HG02885 (cell line): Measurements from ENCODE around the gene PAFAH1B1.

Source experiments
- ATAC-seq: cut with Tn5 transposase; IDR thresholded peaks from one replicate; pipeline ENCODE4 v1.9.1; 2021; ENCODE audit warnings: mild to moderate bottlenecking; ENCODE audit not compliant: unreplicated experiment, poor library complexity

The PAFAH1B1 gene

DNA sequence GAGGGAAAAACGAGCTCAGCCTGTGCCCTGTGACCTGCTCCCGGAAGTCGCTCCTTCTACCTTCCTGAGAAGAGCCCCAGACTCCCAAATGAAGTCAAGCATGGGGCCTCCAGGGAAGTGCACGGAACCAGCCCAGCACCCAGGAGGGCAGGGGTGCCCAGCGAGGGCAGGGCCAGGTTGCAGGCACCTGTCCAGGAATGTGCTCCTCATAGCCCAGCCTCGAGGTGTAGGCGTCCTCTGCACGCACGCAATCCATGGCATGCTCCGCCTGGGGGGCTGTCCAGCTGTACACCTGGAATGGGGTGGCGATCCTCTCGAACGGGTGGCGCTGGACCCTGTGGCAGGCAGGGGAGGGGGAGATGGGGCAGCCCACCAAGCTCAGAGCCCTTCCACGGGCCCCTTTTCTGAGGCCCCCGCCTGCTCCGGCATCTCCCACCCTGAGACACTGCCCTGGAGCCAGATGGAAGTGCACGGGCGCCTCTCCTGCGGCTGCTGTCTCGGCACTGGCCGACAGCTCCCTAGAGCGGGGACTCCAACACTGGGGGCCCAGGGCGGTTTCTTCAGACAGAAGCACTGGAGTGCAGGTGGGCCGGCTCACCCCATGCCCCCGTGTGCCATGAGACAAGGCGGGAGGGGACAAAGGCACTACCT, 107.2 kb downstream of the PAFAH1B1 start:
- ATAC-seq, result no peak

DNA sequence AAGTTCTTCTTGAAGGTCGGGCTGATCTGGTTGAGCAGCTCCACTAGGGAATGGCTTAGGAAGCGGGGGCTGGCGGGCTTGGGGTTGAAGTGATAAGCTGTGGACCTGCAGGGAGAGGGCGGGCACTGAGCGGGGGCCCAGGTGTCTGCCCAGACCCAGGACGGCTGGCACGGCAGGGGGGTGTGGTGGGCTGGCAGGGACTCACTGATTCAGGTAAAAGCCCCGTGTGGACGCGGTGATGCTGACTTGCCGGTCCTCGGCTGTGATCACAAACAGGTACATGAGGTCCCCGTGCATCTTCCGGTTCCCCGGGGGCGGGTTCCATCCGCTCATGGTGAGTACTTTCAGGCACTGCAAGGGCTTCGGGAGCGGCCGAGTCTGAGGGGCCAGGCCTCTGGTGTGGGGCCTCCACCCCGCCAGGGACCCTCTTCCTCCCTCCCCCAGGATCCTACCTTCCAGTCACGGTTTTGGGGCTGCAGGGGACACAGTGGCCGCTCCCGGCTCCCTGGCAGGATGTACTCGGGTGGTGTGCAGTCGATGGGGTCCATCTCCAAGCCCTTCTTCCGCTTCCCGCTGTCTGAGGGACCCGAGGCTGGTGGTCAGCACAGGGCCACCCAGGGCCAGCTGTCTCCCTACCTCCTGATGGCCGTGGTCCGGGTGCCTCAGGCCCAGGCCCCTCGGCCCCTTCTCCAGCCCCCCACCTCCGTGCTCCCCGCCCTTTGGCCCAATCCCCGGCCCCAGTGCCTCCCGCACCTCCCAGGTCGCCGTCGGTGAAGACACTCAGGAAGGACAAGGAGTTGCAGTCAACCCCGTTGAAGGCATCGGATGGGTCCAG, 107.9 kb downstream of the PAFAH1B1 start:
- no peak for ATAC-seq

DNA sequence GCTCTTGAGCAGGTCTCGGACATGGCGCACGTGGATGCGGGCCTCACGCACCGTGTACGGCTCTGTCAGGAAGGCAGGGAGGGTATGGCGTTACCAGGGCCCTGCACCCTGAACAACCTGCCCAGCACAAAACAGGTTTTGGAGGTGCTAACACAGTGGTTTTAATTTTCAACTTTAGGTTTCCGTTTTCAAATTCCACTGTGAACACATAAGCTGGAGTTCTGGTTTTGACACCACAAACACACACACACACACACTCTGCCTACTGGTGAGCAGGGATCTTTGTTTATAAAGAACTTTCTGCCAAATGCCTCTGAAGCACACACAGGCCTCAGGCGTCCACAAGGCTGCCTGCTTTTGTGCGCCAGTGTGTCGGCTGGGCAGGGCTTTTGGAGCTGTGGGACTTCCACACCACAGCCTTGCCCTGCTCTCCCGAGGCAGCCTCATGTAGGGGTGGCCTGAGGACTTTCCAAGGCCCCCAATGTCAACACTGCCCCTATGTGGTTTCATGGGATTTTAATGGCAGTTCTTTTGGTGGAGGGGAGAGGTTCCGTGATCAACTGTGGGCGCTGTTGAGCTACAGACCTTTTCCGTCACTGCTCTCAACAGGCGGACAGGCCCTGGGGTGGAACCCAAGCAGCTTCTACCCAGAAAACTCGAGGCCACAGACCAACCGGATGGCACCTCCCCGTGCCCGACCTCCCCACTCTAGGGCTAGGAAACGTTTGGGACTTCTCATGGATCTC, 108.7 kb downstream of the PAFAH1B1 start:
- no peak for ATAC-seq

DNA sequence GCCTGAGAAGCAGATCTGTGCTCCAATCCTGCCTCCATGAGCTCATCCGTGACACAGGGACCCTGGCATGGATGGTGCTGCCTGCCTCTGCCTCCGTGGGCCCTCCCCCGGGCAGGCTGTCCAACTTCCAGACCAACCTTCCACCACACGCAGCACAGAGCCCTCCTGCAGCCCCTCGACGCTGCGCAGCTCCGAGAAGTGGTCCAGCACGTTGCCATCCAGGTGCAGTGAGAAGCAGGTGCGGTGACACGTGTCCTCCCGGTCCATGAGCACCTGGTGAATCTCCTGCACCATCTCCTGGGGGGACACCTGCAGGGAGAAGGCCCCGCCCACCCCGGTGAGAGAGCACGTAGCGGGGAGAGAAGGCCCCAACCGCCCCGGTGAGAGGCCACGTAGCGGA, 109.7 kb downstream of the PAFAH1B1 start:
- no peak for ATAC-seq

DNA sequence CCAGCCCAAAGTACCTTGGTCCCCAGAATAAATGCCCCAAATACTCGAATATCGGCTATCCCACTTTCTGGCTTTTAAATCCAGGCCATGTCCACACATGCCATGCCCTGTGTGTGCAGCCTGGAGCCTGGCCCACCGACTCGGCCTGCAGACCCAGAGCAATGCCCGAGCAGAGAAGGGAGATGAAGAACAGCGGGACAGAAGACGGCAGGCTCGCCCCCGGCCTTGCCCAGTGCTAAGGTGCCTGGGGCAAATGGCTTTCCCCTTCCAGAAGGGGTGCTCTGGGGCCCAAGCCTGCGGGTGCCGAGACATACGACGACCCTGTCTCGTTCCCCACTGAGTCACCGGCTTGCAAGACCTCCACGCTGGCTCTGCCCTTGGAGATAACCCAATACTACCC, 110.2 kb downstream of the PAFAH1B1 start:
- ATAC-seq, result no peak

DNA sequence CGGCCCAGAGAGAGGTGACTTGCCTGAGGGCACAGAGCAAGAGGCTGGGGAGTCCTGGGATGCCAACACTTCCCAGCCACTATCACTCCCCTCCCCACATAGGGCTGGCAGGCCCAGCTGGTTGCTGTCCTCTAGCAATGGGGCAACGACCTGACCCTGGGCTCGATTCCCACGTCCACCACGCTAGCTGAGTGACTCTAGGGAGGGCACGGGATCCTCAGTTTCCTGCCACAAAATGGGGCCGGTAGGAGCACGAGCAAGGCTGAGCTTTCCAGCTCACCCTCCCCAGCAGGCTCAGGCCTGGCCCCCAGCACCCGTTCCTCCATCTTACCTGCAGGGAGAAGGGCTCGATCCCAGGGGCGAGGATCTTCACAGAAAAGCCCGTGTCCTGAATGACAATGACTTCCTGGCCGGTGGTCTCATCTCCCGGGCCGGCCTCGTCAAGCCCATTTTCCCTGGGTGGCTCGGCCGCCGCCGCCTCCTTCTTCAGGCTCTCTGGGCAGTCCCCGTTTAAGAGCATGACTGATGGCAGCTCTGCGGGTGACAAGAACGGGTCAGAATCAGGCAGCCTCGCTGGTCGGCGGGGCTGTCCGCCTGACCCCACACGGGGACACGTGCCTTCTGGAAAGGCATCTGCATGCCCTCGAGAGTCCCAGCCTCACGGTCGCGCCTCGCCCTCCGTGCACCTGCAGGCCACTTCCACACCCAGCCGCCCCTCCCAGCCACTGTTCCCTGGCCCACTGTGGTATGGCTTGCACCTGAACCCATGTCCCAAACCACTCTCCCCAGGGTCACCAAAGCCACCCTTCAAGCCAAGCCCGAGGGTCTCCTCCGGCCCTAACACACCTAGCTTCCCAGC, 110.8 kb downstream of the PAFAH1B1 start:
- no peak for ATAC-seq

DNA sequence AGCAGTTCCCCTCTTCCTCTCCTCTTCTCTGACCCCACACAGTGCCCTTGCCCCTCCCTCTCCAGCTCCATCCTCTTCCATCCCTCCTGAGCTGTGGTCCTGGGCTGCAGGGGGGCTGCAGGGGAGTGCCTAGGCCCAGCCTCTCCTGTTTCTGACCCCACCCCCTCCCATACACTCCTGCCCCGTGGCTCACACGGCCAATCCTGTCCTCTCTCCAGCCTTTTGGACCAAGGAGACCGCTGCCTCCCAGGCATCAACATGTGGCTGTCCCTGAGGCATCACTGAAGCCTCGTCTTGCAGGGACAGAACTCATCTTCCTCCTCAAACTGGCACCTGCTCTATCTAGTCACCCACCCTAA, 111.4 kb downstream of the PAFAH1B1 start:
- ATAC-seq, result no peak

DNA sequence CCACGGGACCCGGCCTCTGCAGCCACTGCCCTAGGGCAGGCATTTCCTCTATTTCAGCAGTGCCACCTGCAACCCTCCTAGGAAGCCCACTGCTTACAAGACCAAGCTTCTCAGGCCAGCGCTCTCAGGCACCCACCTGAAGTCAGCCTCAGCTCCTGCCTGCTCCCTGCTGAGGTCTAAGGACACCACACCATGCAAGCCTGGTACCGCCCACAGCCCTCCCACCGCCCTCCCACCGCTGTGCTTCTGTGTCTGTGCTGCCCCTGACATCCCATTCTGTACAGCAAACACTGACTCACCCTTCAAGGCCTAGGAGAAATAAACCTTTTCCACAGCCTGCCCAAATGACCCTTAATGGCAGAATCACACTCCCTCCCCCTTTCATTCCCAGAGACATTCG, 111.8 kb downstream of the PAFAH1B1 start:
- no peak for ATAC-seq

DNA sequence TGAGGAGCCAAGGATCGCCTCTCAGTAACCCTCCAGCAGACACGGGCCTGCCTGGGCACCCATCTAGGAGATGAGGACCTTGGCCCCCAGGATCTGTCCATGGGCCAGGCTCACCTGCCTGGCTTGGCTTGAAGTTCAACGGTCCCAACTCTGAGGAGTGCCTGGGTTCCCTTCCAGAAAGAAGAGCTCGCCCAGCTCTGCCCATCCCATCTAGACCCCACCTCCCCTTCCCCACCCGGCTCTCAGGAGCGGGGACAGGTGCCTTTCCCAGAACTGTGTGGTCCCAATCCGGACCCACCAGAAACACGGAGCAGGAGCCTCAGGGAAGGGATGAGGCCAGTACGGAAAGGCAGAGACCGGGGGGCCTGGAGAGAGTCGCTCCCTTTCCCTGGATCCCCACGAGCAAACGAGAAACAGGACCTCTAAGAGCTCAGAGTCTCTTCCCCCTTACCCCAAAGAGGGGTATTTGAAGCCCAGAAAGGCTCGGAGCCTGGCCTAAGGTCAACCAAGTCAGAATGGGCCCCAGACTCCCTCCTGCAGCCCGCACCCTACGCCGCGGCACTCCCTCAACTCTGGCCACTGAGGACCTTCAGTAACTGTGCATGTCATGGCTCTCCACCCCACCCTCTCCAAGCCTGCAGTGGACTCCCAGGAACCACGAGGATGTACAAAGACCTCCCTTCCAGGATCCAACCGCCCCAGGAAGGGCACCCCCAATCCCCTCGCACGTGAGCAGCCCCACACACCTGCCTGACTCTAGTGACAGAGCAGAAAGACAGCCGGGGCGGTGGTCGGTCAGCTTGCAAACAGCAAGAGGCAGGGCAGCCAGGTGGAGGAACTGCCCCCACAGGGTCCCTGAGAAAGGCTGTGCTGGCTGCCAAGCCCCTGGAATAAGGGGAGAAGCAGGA, 112.7 kb downstream of the PAFAH1B1 start:
- no peak for ATAC-seq

DNA sequence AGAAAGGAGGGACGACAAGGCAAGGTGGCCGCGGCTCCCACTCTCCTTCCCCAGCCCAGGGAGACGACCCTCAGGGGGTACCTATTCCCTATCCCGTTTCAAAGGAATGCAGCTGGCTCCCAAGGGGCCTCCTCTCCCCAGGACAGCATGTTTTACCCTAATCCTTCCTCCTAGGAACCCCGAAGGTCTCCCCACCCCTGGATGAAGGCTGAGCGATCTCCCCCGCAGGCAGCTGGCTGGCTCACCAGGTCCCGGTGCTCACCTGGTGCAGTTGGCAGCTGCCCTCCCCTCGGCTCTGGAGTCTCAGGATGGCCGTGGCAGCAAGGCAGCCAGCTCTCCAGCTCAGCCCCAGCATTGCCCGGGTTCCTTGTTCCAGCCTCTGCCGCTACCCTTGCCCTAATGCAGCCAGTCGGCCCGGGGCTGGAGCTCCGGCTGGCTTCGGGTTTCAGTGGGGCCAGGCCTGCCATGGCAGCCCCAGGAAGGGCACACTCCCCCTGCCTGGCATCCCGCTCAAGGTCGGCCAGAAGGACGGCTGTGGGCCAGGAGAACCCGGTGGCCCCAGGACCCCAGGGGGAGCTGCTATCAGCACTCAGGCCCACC, 113.6 kb downstream of the PAFAH1B1 start:
- no peak for ATAC-seq

DNA sequence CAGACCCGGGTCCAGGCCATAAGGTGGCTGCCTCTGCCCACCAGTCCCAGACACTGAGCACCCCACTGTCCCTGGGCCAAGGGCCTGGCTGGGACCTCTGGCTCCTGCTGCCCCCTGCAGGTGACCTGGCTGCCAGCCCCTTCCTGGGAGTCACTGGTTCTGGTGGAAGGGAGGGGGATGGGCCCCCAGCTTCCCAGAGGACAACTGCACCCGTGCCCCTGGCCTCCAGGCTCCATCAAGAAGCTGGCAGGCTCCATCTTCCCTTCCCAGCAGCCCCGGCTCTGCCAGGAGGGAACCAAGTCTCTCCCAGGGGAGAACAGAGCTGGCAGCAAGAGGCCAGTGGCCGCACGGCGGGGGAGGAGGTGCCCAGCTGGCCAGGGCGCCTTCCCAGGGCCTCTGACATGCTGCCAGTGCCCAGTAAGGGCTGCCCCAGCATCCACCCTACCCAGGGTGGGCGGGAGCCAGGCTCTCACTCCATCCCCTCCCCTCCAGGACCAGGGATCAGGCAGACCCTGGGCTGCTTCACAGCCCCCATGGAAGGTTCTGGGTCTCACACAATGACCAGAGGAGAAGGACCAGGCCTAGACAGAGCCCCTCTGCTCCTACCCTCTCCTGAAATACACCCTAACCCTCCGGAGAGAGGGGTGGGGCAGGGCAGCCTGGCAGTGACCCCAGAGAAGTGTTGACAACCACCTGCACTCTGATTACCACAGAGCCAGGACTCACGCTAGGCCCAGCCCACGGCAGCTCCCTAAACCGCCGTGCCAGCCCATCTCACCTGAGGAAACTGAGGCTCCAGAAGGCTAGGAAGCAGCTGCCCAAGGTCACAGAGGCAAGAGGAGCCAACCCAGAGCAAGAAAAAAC, 114.5 kb downstream of the PAFAH1B1 start:
- ATAC-seq, result no peak

DNA sequence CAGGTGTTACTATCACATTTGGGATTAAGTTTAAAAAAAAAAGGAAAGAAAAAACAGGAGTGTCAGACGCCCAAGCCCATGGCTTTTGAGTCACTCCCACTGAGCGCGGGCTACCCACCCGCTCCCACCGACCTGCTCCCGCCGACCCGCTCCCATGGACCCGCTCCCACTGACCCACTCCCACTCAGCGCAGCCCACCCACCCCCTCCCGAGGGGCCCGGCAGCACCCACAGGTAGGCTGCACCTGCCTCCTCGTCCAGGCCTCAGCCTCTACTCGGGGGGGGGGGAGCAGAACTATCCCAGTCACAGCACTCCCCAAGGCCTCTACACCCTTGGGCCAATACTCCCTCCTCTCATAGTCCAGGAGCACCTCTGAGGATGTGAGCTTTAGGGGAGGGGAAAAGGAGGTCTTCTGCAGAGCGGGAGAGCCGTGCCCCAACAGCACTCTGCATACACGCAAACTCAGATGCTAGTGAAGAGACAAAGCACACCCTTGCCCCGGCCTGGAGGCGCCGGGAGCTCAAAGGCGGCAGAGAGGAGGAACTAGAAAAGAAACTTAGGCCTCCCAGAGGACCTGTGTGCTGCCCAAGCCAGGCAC, 115.2 kb downstream of the PAFAH1B1 start:
- ATAC-seq, result no peak

DNA sequence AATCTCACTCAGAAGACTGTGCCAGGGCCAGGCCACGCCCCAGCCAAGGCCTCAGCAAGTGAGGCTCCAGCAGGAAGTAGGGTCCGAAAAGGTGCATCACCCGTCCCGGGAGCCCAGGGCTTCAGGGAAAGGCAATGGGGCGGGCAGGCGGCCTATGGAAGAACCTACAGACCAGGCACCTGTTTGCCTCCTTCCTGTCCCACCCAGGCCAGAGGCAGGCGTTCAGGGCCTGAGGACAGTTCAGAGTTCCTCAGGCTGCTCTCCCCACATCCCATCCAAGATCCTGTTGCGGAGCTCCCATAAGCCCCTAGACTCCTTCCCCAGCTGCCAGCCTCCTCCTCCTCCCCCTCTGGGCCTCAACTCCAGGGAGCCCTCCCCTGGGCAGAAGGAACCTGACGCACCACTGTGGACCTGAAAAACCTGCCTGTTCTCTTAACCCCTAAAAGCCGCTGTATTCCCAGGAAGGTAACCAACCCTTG, 115.8 kb downstream of the PAFAH1B1 start:
- peak; percentile 28 for ATAC-seq

DNA sequence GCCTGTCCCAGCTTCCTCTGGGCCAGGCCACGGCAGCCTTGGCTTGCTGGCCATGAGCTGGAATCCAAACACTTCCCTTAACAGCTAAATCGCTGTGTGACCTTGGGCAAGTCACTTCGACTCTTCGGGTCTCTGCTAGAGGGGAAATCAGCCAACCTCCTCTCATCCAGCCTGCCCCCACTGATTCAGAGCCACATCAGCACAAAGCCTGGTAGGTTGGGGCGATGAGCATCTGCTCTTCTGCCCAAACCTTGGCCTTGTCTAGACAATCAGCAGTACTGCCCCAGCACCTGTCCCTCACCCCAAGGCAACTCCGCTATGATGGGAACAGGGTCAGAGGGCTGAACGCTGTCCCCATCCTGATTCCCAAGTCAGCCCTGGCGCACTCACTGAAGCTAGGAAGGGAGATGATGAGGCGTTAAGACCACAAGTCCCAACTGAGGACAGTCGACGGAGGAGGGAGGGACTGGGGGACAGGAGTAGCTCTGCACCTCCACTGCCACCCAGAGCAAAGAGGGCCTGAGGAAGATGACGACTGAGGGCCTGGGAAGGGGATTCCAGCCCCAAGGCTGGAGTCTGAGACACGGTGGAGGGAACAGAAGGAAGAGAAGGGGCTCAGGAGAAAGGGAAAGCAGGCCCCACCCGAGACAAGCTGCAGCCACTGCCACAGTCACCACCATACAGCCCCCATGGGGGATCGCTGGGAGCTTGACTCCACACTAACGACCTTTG, 116.8 kb downstream of the PAFAH1B1 start:
- ATAC-seq, result no peak

DNA sequence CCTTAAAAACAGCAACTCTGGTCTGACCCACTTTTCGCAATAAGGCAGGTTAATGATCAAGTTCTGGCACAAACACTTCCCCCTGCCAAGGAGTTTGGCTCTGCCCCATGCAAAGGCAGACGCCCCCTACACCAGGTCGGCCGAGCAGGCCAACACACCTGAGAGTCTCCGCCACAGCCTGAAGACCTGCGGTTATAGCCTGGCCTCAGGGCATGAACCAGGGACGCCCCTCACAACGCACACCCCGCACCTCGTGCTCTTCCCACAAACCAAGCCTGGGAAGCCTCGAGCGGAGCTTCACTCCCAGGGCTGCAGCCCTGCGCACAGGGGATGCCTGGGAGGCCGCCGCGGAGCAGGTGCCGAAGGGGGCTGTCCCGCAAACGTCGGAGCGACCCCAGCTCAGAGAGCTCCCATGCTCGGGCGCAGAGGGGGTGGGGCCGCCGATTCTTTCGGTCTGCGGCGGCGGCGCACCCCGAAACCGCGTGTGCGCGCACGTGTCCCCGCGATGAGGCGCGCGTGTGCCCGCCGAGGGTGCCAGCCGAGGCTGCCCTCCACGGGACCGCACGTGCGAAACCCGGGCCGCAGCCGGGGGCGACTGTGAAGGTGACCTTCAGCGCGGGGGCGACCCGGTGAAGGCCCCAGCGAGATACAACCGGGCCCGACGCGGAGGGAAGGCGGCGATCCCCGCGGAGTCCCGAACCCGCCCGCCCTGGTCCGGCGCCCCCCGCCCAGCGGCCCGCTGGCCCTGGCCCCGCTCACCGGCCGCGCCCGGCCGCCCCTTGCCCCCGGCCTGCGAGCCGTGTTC, 117.6 kb downstream of the PAFAH1B1 start:
- ATAC-seq, result peak; percentile 24
